GM23338 (cell line): ENCODE results near the gene MYH15. TPM values are rescaled to one million over a fixed set of nuclear protein-coding genes. Genes with fewer than 3 reads are reported as not detected.

Experiments
- ATAC-seq: fragments of 200-7000 bp; cut with Tn5 transposase; 3 replicates; pipeline ENCODE4 v1.9.1; 2020
- DNase-seq: peaks from one replicate; pipeline ENCODE4 v3.0.0-alpha.2; 2015; ENCODE audit warnings: low spot score
- H2AFZ ChIP-seq: fragments of 200-600 bp; sonication (generic); 2 replicates; pipeline ENCODE4 v1.8.0; 2016; ENCODE audit warnings: antibody characterized with exemption, mild to moderate bottlenecking, moderate library complexity
- H3F3A ChIP-seq: fragments of 200-600 bp; sonication (generic); replicated peaks from 2 replicates; pipeline ENCODE4 v1.8.0; 2017; ENCODE audit warnings: antibody characterized with exemption, mixed run types, low read depth
- H3K27ac ChIP-seq: fragments of 200-600 bp; sonication (generic); 2 replicates; pipeline ENCODE4 v1.6.1; 2016; ENCODE audit warnings: low read depth
- H3K27me3 ChIP-seq: fragments of 200-600 bp; sonication (generic); 2 replicates; pipeline ENCODE4 v1.8.0; 2016; ENCODE audit warnings: mild to moderate bottlenecking, mixed run types, moderate library complexity; ENCODE audit not compliant: insufficient read depth
- H3K36me3 ChIP-seq: fragments of 200-600 bp; sonication (generic); 2 replicates; pipeline ENCODE4 v1.8.0; 2016; ENCODE audit warnings: mild to moderate bottlenecking; ENCODE audit not compliant: insufficient read depth
- H3K4me1 ChIP-seq: fragments of 200-600 bp; sonication (generic); 2 replicates; pipeline ENCODE4 v1.8.0; 2016; ENCODE audit warnings: mild to moderate bottlenecking, moderate library complexity; ENCODE audit not compliant: insufficient read depth
- H3K4me2 ChIP-seq: fragments of 200-600 bp; sonication (generic); 2 replicates; pipeline ENCODE4 v1.7.1; 2017; ENCODE audit warnings: mixed run types
- H3K4me3 ChIP-seq: fragments of 200-600 bp; sonication (generic); 2 replicates; pipeline ENCODE4 v1.6.1; 2016; ENCODE audit warnings: mixed run types
- H3K79me2 ChIP-seq: fragments of 200-600 bp; sonication (generic); replicated peaks from 2 replicates; pipeline ENCODE4 v1.8.0; 2017; ENCODE audit warnings: mild to moderate bottlenecking; ENCODE audit not compliant: insufficient read depth
- H3K9me2 ChIP-seq: fragments of 200-600 bp; sonication (generic); 2 replicates; pipeline ENCODE4 v1.8.0; 2017; ENCODE audit not compliant: insufficient read depth
- H4K20me1 ChIP-seq: fragments of 200-600 bp; sonication (generic); replicated peaks from 2 replicates; pipeline ENCODE4 v1.8.0; 2017; ENCODE audit warnings: mild to moderate bottlenecking; ENCODE audit not compliant: insufficient read depth
- H3K27ac Mint-ChIP-seq: 2 replicates; pipeline ENCODE4 v1.8.0; 2020; ENCODE audit warnings: inconsistent platforms, mild to moderate bottlenecking, moderate library complexity, mixed read lengths
- H3K27me3 Mint-ChIP-seq: 3 replicates; pipeline ENCODE4 v1.8.0; 2022; ENCODE audit warnings: low read depth, mild to moderate bottlenecking, moderate library complexity, mixed read lengths, inconsistent platforms; ENCODE audit not compliant: insufficient read depth, poor library complexity
- H3K36me3 Mint-ChIP-seq: 3 replicates; pipeline ENCODE4 v1.8.0; 2021; ENCODE audit warnings: low read depth, mild to moderate bottlenecking, inconsistent platforms, moderate library complexity, mixed read lengths
- H3K4me1 Mint-ChIP-seq: 3 replicates; pipeline ENCODE4 v1.8.0; 2020; ENCODE audit warnings: mild to moderate bottlenecking, inconsistent platforms, mixed read lengths
- H3K4me3 Mint-ChIP-seq: 3 replicates; pipeline ENCODE4 v1.8.0; 2021; ENCODE audit warnings: moderate library complexity, mild to moderate bottlenecking, inconsistent platforms, mixed read lengths
- H3K9me3 Mint-ChIP-seq: 3 replicates; pipeline ENCODE4 v1.8.0; 2020; ENCODE audit warnings: moderate library complexity, mild to moderate bottlenecking, inconsistent platforms, mixed read lengths
- EZH2phosphoT487 ChIP-seq: fragments of 200-600 bp; sonication (generic); IDR thresholded peaks from one replicate; pipeline ENCODE4 v1.8.1; 2018; ENCODE audit warnings: antibody characterized with exemption; ENCODE audit not compliant: unreplicated experiment
- JUNB ChIP-seq: IDR thresholded peaks from one replicate; pipeline ENCODE4 v1.6.1; 2016; ENCODE audit warnings: antibody characterized with exemption; ENCODE audit not compliant: unreplicated experiment
- NANOG ChIP-seq: IDR thresholded peaks from 2 replicates; pipeline ENCODE4 v1.6.1; 2016; ENCODE audit warnings: antibody characterized with exemption, borderline replicate concordance
- POLR2AphosphoS5 ChIP-seq: IDR thresholded peaks from 2 replicates; pipeline ENCODE4 v1.6.1; 2016; ENCODE audit warnings: antibody characterized with exemption, low read depth
- ZNF114 ChIP-seq: fragments of 250-450 bp; sonication (Bioruptor Pico); IDR thresholded peaks from 2 replicates; pipeline ENCODE4 v1.5.0; 2020; ENCODE audit warnings: mild to moderate bottlenecking, moderate library complexity
- ZNF462 ChIP-seq: fragments of 250-450 bp; sonication (Bioruptor Pico); IDR thresholded peaks from 2 replicates; pipeline ENCODE4 v1.5.0; 2020; ENCODE audit warnings: mild to moderate bottlenecking, moderate library complexity
- polyA plus RNA-seq: library from polyadenylated mRNA; unstranded; fragments of >200 nt; fragmentation: Nextera tagmentation; extraction: Ambion mirVana; gene quantifications from 2 replicates; pipeline ENCODE4 v1.2.1, GENCODE V29; 2016
- total RNA-seq: library from RNA; depleted of rRNA; stranded (reverse); fragments of >200 nt; shearing (Covaris generic); gene quantifications from 2 replicates; pipeline ENCODE4 v1.2.3, GENCODE V29; 2014

MYH15 gene
- total and polyA plus RNA-seq, 2 experiments from 2014 or later: 0.07 TPM; not detected in 1

- H2AFZ ChIP-seq: no peak overlapping the region
- H3K9me2 ChIP-seq: peaks cover 4% of the 10 kb centered on the region
- no peaks in the 10 kb centered on the region for H3K27me3 ChIP-seq
- no peak for DNase-seq
- no peaks in the 10 kb centered on the region for H3F3A ChIP-seq
- ATAC-seq: no peak
- H3K27me3 Mint-ChIP-seq: no peaks in the 10 kb centered on the region
- H3K4me3 Mint-ChIP-seq: no peak overlapping the region
- no peak overlapping the region for H3K27ac ChIP-seq
- H3K9me3 Mint-ChIP-seq: no peaks in the 10 kb centered on the region
- H3K4me3 ChIP-seq: no peak overlapping the region
- no peak overlapping the region for H3K27ac Mint-ChIP-seq
- no peaks in the 10 kb centered on the region for H3K36me3 Mint-ChIP-seq
- peaks cover 26% of the 10 kb centered on the region for H3K4me1 Mint-ChIP-seq
- no peak overlapping the region for H3K4me2 ChIP-seq
- 0 out of 2 replicates have a peak, but pooled peaks cover 11% of the 10 kb centered on the region for H3K4me1 ChIP-seq
- no peaks in the 10 kb centered on the region for H4K20me1 ChIP-seq
- no peaks in the 10 kb centered on the region for H3K36me3 ChIP-seq
- no peaks in the 10 kb centered on the region for H3K79me2 ChIP-seq
- TF ChIP-seq EZH2phosphoT487 (no peak), NANOG (no peak), JUNB (no peak)
These were observed 99.8 kb downstream of the MYH15 start for GRCh38 chr3:108410531-108410984.

GRCh38 chr3:108409800-108410178 lies 100.6 kb downstream of the MYH15 start:
- peaks cover 4% of the 10 kb centered on the region for H3K9me2 ChIP-seq
- H3K4me3 ChIP-seq: no peak overlapping the region
- no peaks in the 10 kb centered on the region for H3K27me3 ChIP-seq
- TF ChIP-seq ZNF462 (CRISPR knock-in tag) (no peak), ZNF114 (CRISPR knock-in tag) (no peak), POLR2AphosphoS5 (no peak)
- Mint-ChIP-seq H3K27me3 (no peaks in the 10 kb centered on the region), H3K4me3 (no peak overlapping the region), H3K4me1 (peaks cover 26% of the 10 kb centered on the region), H3K9me3 (no peaks in the 10 kb centered on the region), H3K36me3 (no peaks in the 10 kb centered on the region), H3K27ac (no peak overlapping the region)
- no peak for DNase-seq
- H4K20me1 ChIP-seq: no peaks in the 10 kb centered on the region
- H3K4me1 ChIP-seq: 0 out of 2 replicates have a peak, but pooled peaks cover 11% of the 10 kb centered on the region
- no peaks in the 10 kb centered on the region for H3K36me3 ChIP-seq
- H3K4me2 ChIP-seq: no peak overlapping the region
- H3F3A ChIP-seq: no peaks in the 10 kb centered on the region
- no peak overlapping the region for H3K27ac ChIP-seq
- no peaks in the 10 kb centered on the region for H3K79me2 ChIP-seq
- no peak overlapping the region for H2AFZ ChIP-seq
- no peak for ATAC-seq
